Transverse colon (tissue), 4 donors: Measurements from ENCODE around the gene RNU6-9. TPM values are rescaled to one million over a fixed set of nuclear protein-coding genes. Genes with fewer than 3 reads are reported as not detected.

Source experiments
- DNase-seq: peaks from one replicate; pipeline ENCODE4 v3.0.0-alpha.2; 2019
- H3K27ac ChIP-seq, 4 donors: fragments of 200-600 bp; sonication (generic); 2 replicates each; pipeline ENCODE4 v1.5.1; 2016 to 2018; ENCODE audit warnings: inconsistent platforms in 4 of 4
- H3K27me3 ChIP-seq: fragments of 200-600 bp; sonication (generic); 2 replicates; pipeline ENCODE4 v1.5.1; 2017; ENCODE audit warnings: inconsistent platforms
- H3K36me3 ChIP-seq, 4 donors: fragments of 200-600 bp; sonication (generic); 2 replicates each; pipeline ENCODE4 v1.5.1; 2017 to 2019; ENCODE audit warnings: inconsistent platforms in 4 of 4
- H3K4me1 ChIP-seq, 4 donors: fragments of 200-600 bp; sonication (generic); 2 replicates each; pipeline ENCODE4 v1.5.1; 2017 to 2020; ENCODE audit warnings: inconsistent platforms in 4 of 4
- H3K4me3 ChIP-seq, 4 donors: fragments of 200-600 bp; sonication (generic); 1 replicate in 1 of 4; 2 replicates in 3 of 4; pipeline versions ENCODE4 v1.5.1 to v1.6.1; 2017 to 2019; ENCODE audit warnings: inconsistent platforms in 4 of 4
- H3K9me3 ChIP-seq, 2 donors: fragments of 200-600 bp; sonication (generic); 2 replicates each; pipeline ENCODE4 v1.5.1; 2017 to 2019; ENCODE audit warnings: inconsistent platforms in 2 of 2
- EP300 ChIP-seq: sonication (generic); formaldehyde crosslinking; IDR thresholded peaks from one replicate; pipeline ENCODE4 v1.6.1; 2017; ENCODE audit warnings: antibody characterized with exemption, low read depth
- POLR2A ChIP-seq: fragments of 450-650 bp; IDR thresholded peaks from one replicate; pipeline ENCODE4 v1.6.1; 2016; ENCODE audit warnings: antibody characterized with exemption, mild to moderate bottlenecking, moderate library complexity
- POLR2AphosphoS5 ChIP-seq, 3 donors: sonication (generic); formaldehyde crosslinking; IDR thresholded peaks; one replicate each; pipeline ENCODE4 v1.6.1; 2016; ENCODE audit warnings: antibody characterized with exemption in 3 of 3
- whole genome bisulfite sequencing, 2 donors: methylation state at CpG; one replicate each; pipeline ENCODE4 v1.1.5; 2018; ENCODE audit warnings: low coverage in 1 of 2; 5-methylcytosine and 5-hydroxymethylcytosine counted together
- in situ Hi-C, 4 donors: fragments of 200-750 bp; cut with MboI; loops; one replicate each; pipeline versions ENCODE4 v1.15.0 to v1.15.1; 2017; ENCODE audit warnings: low sequenced_read_pairs in 3 of 4, low pct_ligation_motif_present in 1 of 4, low pct_unique_long_range_greater_than_20kb in 1 of 4
- intact Hi-C: fragments of 100-400 bp; cut with DNase I; formaldehyde crosslinking; loops from one replicate; pipeline ENCODE4 v1.15.1; 2023; ENCODE audit warnings: low total_unique reads
- total RNA-seq, 4 donors: library from RNA; depleted of rRNA; stranded (reverse); fragments of >200 nt; gene quantifications; one replicate each; pipeline ENCODE4 v1.1.0, GENCODE V29; 2016
- TF ChIP-seq, protein P1 (sequence below), 5 experiments: fragments of 200-600 bp in 3 of 5; fragments of 450-650 bp in 2 of 5; sonication (generic) in 3 of 5; IDR thresholded peaks; 1 replicate in 2 of 5; 2 replicates in 3 of 5; pipeline ENCODE4 v1.5.1; 2016 to 2017; ENCODE audit warnings: antibody characterized with exemption in 5 of 5, inconsistent platforms in 3 of 5, mild to moderate bottlenecking in 2 of 5, moderate library complexity in 1 of 5

RNU6-9 gene
- total RNA-seq, 4 donors from 2014 or later = not detected

DNA sequence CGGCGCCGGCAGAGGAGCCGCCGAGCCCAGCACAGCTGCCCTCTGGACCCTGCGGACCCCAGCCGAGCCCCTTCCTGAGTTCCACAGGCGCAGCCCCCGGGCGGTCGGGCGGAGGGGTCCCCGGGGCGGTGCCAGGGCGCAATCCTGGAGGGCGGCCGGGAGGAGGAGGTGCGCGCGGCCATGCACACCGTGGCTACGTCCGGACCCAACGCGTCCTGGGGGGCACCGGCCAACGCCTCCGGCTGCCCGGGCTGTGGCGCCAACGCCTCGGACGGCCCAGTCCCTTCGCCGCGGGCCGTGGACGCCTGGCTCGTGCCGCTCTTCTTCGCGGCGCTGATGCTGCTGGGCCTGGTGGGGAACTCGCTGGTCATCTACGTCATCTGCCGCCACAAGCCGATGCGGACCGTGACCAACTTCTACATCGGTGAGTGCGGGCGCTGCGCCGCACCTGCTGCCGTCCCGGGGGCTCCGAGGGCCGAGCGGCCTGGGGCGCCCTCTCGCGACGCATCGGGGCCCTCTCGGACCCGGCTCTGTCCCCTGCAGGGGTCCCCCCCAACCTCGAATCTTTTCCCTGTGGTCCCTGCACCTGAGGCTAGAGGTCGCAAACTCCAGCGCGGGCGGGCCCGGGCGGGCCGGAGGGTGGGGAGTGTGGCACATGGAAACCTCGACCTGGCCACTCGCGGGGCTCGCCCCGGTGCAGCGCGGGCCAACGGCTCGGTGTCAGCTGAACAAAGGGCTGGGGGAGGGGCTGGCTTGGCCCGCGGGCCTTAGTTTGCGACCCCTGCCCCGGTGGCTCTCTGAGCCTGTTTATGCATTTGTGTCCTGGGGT lies 24.3 kb downstream of the RNU6-9 start, which contains the start of gene KISS1R:
TSS of gene KISS1R (plus strand) at position 11 of the 829 bp plus-strand sequence. CDS start at position 181, 170 bp downstream.
- H3K27ac ChIP-seq = no peak within 1 kb of the TSS
- no peaks in the 10 kb centered on the region for H3K9me3 ChIP-seq
- intact Hi-C loops = loop anchor here (5.0 to 10.0 kb wide), 2 partner anchors 55 to 277 kb away; no protein-coding TSS in a partner anchor
- DNase-seq = no peak
- no peaks in the 10 kb centered on the region for H3K36me3 ChIP-seq
- 0% methylated on average over 19 of the region's 87 CpGs; no CpG with 5 or more reads in 1 of the 2 donors for WGBS, 2 donors
- H3K4me1 ChIP-seq = peaks cover 13 to 49% (median 44%) of the 10 kb centered on the region in 4 donors
- in situ Hi-C loops = no loop called here
- H3K4me3 ChIP-seq = peak within 1 kb of the TSS in 2 of 4 donors; percentile 26 to 44
- peaks cover 55% of the 10 kb centered on the region for H3K27me3 ChIP-seq
- no peak for TF ChIP-seq POLR2AphosphoS5 (IDR thresholded peaks at IDR 0.05)
- no peak for TF ChIP-seq EP300
- TF ChIP-seq POLR2A = no peak
- TF ChIP-seq, protein P1, sequence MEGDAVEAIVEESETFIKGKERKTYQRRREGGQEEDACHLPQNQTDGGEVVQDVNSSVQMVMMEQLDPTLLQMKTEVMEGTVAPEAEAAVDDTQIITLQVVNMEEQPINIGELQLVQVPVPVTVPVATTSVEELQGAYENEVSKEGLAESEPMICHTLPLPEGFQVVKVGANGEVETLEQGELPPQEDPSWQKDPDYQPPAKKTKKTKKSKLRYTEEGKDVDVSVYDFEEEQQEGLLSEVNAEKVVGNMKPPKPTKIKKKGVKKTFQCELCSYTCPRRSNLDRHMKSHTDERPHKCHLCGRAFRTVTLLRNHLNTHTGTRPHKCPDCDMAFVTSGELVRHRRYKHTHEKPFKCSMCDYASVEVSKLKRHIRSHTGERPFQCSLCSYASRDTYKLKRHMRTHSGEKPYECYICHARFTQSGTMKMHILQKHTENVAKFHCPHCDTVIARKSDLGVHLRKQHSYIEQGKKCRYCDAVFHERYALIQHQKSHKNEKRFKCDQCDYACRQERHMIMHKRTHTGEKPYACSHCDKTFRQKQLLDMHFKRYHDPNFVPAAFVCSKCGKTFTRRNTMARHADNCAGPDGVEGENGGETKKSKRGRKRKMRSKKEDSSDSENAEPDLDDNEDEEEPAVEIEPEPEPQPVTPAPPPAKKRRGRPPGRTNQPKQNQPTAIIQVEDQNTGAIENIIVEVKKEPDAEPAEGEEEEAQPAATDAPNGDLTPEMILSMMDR (IDR thresholded peaks at IDR 0.05) = peak in 4 of 5 experiments; percentile 22 to 44 (median 37)

DNA sequence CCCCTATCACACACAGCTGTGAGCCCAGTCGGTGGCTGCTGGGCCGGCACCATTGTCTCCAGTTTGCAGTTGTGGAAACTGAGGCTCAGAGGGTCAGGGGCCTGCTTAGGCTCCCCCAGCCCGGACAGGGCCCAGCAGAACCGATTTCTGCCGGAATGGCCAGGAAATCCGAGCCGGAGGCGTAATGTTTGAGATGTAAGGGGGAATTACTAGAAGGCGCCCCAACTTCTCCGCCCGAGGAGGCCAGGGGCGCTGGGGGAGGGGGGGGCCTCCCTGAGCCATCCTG lies 24.8 kb downstream of the RNU6-9 start:
- Histone ChIP-seq H3K27ac (no peak overlapping the region), H3K9me3 (no peaks in the 10 kb centered on the region), H3K27me3 (peaks cover 55% of the 10 kb centered on the region), H3K4me3 (peak overlapping the region in 1 of 4 donors; percentile 44), H3K4me1 (peaks cover 13 to 49% (median 44%) of the 10 kb centered on the region in 4 donors), H3K36me3 (no peaks in the 10 kb centered on the region)
- in situ Hi-C loops (no loop called here), intact Hi-C loops (loop anchor here (5.0 to 10.0 kb wide), 2 partner anchors 56 to 277 kb away; no protein-coding TSS in a partner anchor)
- 0% methylated on average over 12 of the region's 12 CpGs; no CpG with 5 or more reads in 1 of the 2 donors for WGBS, 2 donors
- no peak for DNase-seq
- TF ChIP-seq EP300 (no peak), POLR2AphosphoS5 (IDR thresholded peaks at IDR 0.05) (no peak), POLR2A (no peak)
- TF ChIP-seq, protein P1 (IDR thresholded peaks at IDR 0.05) = no peak

DNA sequence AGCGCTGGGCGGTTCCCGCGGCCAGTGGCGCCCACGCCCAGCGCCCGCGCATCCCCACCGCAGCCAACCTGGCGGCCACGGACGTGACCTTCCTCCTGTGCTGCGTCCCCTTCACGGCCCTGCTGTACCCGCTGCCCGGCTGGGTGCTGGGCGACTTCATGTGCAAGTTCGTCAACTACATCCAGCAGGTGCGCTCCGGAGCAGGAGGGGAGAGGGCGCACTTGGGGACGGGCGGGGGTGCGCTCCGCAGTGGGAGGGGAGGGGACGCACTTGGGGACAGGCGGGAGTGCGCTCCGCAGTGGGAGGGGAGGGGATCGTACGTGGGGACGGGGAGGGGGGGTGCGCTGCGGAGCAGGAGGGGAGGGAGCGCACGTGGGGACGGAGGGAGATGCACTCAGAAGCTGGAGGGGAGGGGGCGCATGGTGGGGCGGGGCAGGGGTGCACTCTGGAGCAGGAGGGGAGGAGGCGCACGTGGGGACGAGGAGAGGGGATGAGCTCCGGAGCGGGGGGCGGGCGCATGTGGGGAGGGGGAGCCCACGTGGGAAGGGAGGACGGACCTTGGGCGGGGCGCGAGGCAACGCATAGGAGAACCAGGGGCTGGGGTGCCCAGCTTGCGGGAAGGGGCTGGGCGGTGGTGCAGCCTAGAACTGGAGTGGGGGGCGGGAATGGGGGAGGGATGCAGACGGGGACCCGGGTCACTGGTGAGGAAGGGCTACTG lies 25.4 kb downstream of the RNU6-9 start:
- Histone ChIP-seq H3K4me1 (peaks cover 13 to 45% (median 40%) of the 10 kb centered on the region in 4 donors), H3K4me3 (no peak overlapping the region), H3K9me3 (no peaks in the 10 kb centered on the region), H3K36me3 (no peaks in the 10 kb centered on the region), H3K27ac (no peak overlapping the region), H3K27me3 (peaks cover 55% of the 10 kb centered on the region)
- DNase-seq = no peak
- intact Hi-C loops = loop anchor here (5.0 to 10.0 kb wide), 2 partner anchors 56 to 276 kb away; no protein-coding TSS in a partner anchor
- TF ChIP-seq EP300 (no peak), POLR2A (no peak), POLR2AphosphoS5 (IDR thresholded peaks at IDR 0.05) (no peak)
- in situ Hi-C loops = no loop called here
- WGBS, 2 donors = 3% methylated on average over 47 of the region's 58 CpGs; no CpG with 5 or more reads in 1 of the 2 donors

DNA sequence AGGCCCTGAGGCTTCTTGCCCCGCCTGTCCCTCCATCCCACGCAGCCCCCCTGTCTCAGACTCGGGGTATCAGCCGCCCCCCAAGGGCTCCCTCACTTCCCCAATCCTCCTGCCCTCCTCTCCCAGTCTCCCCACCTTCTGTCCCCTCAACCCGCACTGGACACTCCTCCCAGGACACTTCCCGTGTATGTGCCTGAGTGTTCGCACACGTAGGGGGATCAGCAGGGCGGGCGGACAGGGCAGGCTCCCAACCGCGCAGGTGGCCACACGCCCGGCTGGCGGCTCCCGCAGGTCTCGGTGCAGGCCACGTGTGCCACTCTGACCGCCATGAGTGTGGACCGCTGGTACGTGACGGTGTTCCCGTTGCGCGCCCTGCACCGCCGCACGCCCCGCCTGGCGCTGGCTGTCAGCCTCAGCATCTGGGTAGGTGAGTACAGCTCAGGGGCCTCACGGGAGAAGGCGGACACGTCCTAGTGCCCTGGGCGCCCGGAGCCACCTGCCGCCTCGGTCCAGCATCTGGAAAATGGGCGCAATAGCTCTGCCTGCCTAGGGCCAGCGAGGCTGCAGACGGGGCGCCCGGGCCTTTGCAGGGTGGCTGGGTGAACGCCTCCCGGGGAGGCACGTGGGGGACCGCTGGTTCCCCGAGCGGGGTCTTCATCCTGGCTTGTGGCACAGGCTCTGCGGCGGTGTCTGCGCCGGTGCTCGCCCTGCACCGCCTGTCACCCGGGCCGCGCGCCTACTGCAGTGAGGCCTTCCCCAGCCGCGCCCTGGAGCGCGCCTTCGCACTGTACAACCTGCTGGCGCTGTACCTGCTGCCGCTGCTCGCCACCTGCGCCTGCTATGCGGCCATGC lies 26.1 kb downstream of the RNU6-9 start:
- Histone ChIP-seq H3K36me3 (no peaks in the 10 kb centered on the region), H3K27me3 (peaks cover 55% of the 10 kb centered on the region), H3K4me3 (peak overlapping the region in 2 of 4 donors; percentile 26 to 30), H3K4me1 (peaks cover 13 to 49% (median 38%) of the 10 kb centered on the region in 4 donors), H3K27ac (no peak overlapping the region), H3K9me3 (no peaks in the 10 kb centered on the region)
- WGBS, 2 donors = 1% methylated on average over 42 of the region's 68 CpGs; no CpG with 5 or more reads in 1 of the 2 donors
- TF ChIP-seq POLR2AphosphoS5 (IDR thresholded peaks at IDR 0.05) (no peak), POLR2A (no peak), EP300 (no peak)
- TF ChIP-seq, protein P1 (IDR thresholded peaks at IDR 0.05) = no peak
- in situ Hi-C loops (loop anchor here (5.0 to 10.0 kb wide), 5 partner anchors 62 to 155 kb away; partner anchors contain the start of genes WDR18 (in 4 of the 4), CFD (in 3 of the 4) and ELANE (in 1 of the 4)), intact Hi-C loops (loop anchor here (5.0 to 10.0 kb wide), 3 partner anchors 57 to 275 kb away; partner anchors contain the start of gene GPX4)
- no peak for DNase-seq
